ENCODE data around the gene STYX.

DNA sequence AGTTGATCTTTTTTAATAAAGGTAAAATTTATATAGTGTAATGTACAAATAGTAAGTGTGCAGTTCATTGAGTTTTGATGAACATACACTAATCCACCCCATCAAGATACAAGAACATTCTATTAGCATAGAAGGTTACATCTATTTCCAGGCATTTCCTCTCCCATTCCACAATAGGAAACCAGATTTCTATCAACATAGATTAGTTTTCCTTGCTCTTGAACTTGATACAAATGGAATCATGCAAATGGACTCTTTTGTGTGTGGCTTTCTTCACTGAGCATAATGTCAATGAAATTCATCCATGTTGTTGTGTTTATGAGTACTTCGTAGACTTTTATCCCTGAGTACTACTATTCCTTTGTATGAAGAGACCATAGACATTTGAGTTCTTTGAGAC, 10.8 kb downstream of the STYX start:
- TF ChIP-seq POLR2A (IDR thresholded peaks at IDR 0.05; ENCODE audit: low read length) (no peak), GATA1 (IDR thresholded peaks at IDR 0.05; ENCODE audit: low read depth, low read length) (no peak)
